GM18520 (cell line): Measurements from ENCODE around the gene PHEX.

Experiments
- ATAC-seq: cut with Tn5 transposase; IDR thresholded peaks from one replicate; pipeline ENCODE4 v1.9.1; 2021; ENCODE audit not compliant: unreplicated experiment

The PHEX gene

GRCh38 chrX:22039541-22039940 lies 7.4 kb downstream of the PHEX start:
- ATAC-seq: no peak

GRCh38 chrX:22040184-22040583 lies 8.1 kb downstream of the PHEX start:
- no peak for ATAC-seq

GRCh38 chrX:22041907-22042530 lies 9.9 kb downstream of the PHEX start:
- ATAC-seq: no peak

- no peak for ATAC-seq
Observed at GRCh38 chrX:22043872-22044271, 11.7 kb downstream of the PHEX start.

- ATAC-seq: no peak
Observed at GRCh38 chrX:22047468-22047867, 15.3 kb downstream of the PHEX start.

- ATAC-seq: no peak
Observed at GRCh38 chrX:22053481-22053880, 21.4 kb downstream of the PHEX start.

- ATAC-seq: no peak
Observed at GRCh38 chrX:22056235-22056634, 24.1 kb downstream of the PHEX start.

- ATAC-seq: no peak
Observed at GRCh38 chrX:22057667-22058066, 25.5 kb downstream of the PHEX start.

GRCh38 chrX:22059775-22060174 lies 27.6 kb downstream of the PHEX start:
- ATAC-seq: no peak

- no peak for ATAC-seq
Observed at GRCh38 chrX:22060415-22061280, 28.5 kb downstream of the PHEX start.

GRCh38 chrX:22063284-22063683 lies 31.2 kb downstream of the PHEX start:
- peak; percentile 71 for ATAC-seq

- no peak for ATAC-seq
Observed at GRCh38 chrX:22069586-22069985, 37.5 kb downstream of the PHEX start.

- no peak for ATAC-seq
Observed at GRCh38 chrX:22073928-22074327, 41.8 kb downstream of the PHEX start.

GRCh38 chrX:22078117-22078516 lies 46.0 kb downstream of the PHEX start:
- no peak for ATAC-seq

- ATAC-seq: peak; percentile 68
Observed at GRCh38 chrX:22081475-22082092, 49.5 kb downstream of the PHEX start.

GRCh38 chrX:22086003-22086402 lies 53.9 kb downstream of the PHEX start:
- no peak for ATAC-seq

- no peak for ATAC-seq
Observed at GRCh38 chrX:22087011-22087557, 55.0 kb downstream of the PHEX start.

- no peak for ATAC-seq
Observed at GRCh38 chrX:22088326-22088725, 56.2 kb downstream of the PHEX start.

- ATAC-seq: no peak
Observed at GRCh38 chrX:22090181-22090580, 58.1 kb downstream of the PHEX start.

GRCh38 chrX:22093550-22093949 lies 61.4 kb downstream of the PHEX start:
- no peak for ATAC-seq

- ATAC-seq: no peak
Observed at GRCh38 chrX:22095286-22095685, 63.2 kb downstream of the PHEX start.

- no peak for ATAC-seq
Observed at GRCh38 chrX:22095856-22096255, 63.7 kb downstream of the PHEX start.
